Measurements from ENCODE around the gene SARDH.
"Not testable (repeated sequence)": the region's sequence is repeated elsewhere in the genome, so short reads cannot be mapped to it uniquely, and the experiment has no call there.

Gene SARDH

DNA sequence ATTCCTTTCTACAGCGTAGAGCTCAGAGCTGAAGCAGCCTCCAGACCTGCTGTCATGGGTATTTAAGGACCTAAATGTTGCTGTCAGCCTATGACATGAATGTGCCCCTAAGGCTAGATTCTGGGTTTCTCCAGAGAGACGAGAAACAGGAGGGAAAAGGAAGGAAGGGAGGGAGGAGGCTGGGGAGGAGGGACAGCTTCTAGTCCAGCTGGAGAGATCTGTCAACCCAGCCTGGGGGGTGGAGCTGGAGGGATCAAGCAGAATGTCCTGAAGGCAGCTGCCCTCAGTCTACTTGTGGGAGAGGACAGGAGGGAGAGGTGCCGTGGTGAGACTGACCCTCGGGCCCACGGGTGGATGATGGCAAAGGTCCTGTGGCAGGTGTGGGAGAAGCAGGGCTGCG is 103.1 kb downstream of the SARDH start:
- no peak for DNase-seq (ENCODE audit: low read depth in 1 of 2, low spot score in 1 of 2)

GRCh38 chr9:133634081-133634691 is 104.0 kb downstream of the SARDH start:
- no peak for DNase-seq (ENCODE audit: low read depth in 1 of 2, low spot score in 1 of 2)

DNA sequence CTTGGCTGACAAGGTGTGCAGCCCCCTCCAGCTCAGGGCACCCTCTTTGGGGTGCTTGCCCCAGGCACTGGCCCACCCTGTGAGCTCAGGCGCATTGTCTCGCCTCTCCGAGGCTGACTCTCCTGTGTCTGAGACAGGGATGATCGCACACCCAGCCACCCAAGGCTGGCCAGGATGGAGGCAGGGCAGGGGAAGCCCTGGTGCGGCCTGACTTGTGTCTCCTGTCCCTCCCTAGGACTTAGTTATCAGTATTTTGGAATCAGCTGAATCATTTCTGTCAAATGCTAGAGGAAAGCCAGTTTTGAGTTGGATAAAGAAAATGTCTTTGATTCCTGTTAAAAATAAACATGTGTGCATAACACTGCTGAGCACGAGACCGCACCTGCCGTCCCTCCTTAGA is 104.5 kb downstream of the SARDH start:
- DNase-seq (ENCODE audit: low read depth in 1 of 2, low spot score in 1 of 2): no peak

DNA sequence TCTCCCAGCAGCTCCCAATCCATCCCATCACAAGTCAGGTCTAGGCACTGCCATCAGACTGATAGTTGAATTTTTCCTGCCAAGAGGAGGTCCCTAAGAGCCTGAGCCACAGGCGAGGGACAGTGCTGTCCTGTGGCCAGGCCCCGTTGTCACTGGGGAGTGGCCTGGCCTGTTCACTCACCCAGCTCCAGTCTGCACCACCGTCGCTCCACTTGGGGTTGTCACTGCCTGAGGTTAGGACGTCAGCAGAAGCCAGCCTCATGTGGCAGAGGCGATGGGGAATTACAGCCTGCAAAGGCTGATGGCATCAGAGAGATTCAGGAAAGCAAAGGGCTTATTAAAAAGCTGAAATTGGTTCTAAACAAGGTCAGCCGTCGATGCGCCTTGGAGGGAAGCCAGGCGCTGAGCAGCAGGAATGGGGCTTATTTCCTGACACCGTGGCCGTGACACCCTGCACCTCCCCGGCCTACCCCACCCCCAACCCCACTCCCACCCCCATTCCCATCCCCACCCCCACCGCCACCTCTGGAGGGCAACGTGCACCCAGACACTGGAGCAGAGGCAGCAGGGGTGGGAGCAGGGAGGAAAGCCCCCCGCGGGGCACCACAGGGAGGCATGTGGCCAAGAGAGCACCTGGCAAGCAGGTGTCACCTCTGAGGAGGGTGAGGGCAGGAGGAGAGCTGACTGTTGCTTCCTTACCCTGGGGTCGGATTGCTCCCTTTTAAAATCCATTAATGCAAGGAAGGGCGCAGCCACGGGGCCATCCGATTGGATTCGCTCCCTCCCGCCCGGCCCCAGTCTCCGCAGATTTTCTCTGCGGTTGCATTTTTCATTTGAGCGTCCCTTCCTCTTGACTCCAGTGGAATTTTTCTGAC is 105.1 kb downstream of the SARDH start:
- DNase-seq (ENCODE audit: low read depth in 1 of 2, low spot score in 1 of 2): no peak

DNA sequence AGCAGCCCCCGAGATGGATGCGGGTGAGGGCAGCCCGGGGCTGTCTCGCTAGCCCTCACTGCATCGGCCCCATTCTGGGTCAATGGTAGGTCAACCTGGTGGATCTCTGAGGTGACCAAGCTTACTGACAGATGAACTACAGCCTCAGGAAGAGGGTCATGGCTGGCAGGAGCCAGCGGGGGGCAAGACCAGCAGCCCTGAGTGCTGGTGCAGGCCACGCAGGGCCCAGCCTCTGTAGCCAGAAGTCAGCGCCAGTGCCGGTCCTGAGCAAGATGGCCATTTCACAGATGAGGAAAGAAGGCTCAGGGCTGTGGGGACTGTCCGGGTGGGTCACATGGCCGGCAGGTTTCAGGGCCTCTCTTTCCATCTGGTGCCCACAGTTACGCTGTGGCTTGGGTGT is 107.0 kb downstream of the SARDH start:
- DNase-seq (ENCODE audit: low read depth in 1 of 2, low spot score in 1 of 2): no peak

DNA sequence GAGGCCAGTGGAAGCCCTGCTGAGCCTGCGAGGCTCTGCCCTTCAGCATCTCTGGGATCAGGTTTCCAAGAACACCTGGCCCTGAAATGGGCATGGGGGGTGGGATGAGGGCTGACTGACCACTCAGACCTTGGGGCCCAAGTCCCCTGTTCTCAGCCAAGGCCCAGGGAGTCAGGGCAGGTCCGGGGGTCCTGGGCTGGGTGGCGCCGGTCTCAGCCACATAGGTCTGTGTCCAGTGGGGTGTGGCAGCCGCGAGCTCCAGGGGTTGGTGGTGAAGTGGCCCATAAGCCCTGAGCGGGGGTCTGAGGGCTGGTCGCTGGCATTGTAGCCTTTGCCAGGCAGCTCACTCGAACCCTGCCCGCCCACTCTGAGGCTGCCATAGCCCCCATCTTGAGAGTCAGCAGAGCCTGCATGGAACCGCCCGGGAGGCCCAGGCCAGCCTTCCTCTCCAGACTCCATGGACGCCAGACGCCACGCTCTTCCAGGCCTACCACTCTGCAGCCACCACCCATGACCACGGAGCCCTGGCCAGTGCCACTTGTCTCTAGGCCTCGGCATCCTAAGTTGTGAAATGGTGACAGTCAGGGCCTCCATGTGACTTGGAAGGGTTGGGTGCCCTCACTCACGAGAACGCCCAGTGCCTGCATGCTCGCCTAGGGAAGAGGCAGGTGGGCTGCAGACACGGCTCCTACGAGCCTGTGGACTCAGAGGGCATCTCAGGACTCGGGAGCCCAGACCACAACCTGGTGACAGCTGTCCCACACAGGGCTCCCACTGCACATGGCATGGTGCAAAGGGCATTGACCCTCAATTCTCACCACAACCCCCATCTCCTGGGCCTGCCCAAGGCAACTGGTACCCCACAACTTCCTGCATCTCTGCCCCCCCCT is 108.7 kb downstream of the SARDH start:
- DNase-seq (ENCODE audit: low read depth in 1 of 2, low spot score in 1 of 2): no peak

DNA sequence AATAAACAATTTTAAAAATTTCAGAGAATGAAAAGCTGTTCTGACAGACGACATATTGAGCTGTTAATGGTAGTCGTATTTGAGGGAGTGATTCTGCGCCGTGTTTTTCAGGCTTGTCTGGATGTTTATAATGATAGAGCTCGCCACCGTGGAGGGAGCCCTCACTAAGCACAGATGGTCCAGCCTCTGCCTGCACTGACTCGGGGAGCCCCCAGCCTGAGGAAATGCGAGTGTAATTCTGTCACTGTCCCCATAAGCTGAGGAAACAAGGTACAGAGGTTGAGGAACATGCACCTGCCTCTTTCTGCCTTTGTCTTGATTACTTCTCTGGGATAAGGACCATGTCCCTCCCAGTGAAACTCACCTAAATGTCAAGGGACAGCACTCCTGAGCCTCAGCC is 109.4 kb downstream of the SARDH start:
- DNase-seq (ENCODE audit: low read depth in 1 of 2, low spot score in 1 of 2): no peak

- DNase-seq (ENCODE audit: low read depth in 1 of 2, low spot score in 1 of 2): no peak
Measured at GRCh38 chr9:133627341-133627740, 110.8 kb downstream of the SARDH start.

- DNase-seq (ENCODE audit: low read depth in 1 of 2, low spot score in 1 of 2): not testable (repeated sequence)
Measured at GRCh38 chr9:133626008-133626407, 112.1 kb downstream of the SARDH start.

DNA sequence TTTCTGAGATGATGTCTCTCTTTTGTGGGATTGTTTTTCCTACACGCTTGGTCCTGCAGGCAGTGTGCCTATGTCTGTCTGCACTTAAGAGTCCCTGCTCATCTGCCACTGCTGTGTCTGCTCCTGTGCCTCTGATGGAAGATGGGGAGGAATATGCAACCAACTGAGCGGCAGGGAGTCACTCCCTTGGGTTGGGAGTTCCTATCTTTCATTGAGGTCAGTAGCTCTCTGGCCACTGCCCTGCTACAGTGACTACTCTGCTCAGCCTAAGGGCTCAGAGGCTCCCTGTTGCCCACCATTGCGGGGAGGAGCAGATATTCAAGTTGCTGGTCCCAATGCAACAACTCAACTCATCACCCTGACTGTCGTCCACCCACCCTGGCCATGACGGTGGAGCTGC is 115.6 kb downstream of the SARDH start:
- no peak for DNase-seq (ENCODE audit: low read depth in 1 of 2, low spot score in 1 of 2)

- DNase-seq (ENCODE audit: low read depth in 1 of 2, low spot score in 1 of 2): no peak
Measured at GRCh38 chr9:133621725-133622267, 116.4 kb downstream of the SARDH start.

DNA sequence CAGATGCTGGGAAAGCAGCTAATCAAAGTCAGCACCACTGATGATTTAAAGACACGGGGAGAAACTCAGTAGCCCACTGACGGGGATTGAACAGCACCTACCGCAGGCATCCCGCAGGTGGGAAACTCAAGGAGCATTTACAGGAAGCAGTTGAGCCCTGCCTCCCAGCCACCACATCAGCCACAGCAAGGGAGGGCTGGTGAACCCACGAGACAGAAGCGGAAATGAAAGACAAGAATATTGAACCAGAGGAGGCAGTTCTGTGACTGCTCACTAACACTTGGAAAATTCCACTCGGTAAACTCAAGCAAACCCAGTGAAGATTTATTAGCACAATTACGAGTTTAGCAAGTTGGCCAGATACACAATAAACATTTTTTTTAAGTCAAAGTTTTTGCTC is 118.4 kb downstream of the SARDH start:
- DNase-seq (ENCODE audit: low read depth in 1 of 2, low spot score in 1 of 2): peak in 1 of 2 donors; percentile 28

GRCh38 chr9:133618726-133619125 is 119.4 kb downstream of the SARDH start:
- DNase-seq (ENCODE audit: low read depth in 1 of 2, low spot score in 1 of 2): no peak

- DNase-seq (ENCODE audit: low read depth in 1 of 2, low spot score in 1 of 2): no peak
Measured at GRCh38 chr9:133616643-133617405, 121.3 kb downstream of the SARDH start.

GRCh38 chr9:133615606-133616188 is 122.5 kb downstream of the SARDH start:
- DNase-seq (ENCODE audit: low read depth in 1 of 2, low spot score in 1 of 2): no peak

DNA sequence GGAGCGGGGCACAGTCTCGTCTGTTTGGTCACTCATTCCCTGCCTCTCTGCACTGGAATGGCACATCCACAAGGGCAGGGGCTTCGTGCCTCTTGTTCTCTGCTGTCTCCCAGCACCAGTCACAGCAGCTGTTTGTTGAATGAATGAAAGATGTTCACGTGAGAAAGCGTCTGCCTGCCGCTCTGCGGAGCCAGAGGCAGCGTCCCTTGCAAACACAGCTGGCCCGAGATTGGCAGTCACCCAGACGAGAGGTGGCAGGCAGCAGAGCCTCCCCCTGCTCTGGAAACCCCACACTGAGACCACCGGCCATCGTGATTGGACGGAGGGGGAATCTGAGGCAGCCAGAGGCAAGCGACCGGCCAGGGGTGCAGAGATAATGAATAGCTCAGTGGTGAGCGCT is 123.0 kb downstream of the SARDH start:
- DNase-seq (ENCODE audit: low read depth in 1 of 2, low spot score in 1 of 2): no peak

- no peak for DNase-seq (ENCODE audit: low read depth in 1 of 2, low spot score in 1 of 2)
Measured at GRCh38 chr9:133614678-133615077, 123.5 kb downstream of the SARDH start.

DNA sequence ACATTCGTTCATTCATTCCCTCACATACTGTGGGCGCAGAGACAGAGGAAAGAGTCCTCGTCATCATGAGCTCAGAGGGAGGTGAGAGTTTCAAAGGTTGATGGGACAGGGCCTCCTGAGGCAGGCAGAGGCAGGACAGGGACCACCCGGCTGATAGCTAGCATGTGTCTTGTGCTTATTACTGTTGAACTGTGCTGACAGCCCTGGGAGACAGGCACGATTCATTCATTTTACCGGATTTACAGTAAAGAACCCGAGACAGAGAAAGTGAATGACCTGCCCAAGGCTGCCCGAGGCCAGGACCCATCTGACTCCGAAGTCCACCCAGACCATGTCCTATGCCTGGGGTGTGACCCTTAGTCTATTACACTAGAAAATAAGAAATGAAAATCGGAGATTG is 124.1 kb downstream of the SARDH start:
- DNase-seq (ENCODE audit: low read depth in 1 of 2, low spot score in 1 of 2): no peak

Measured in stimulated activated CD4-positive, alpha-beta T cell treated with anti-CD3 and anti-CD28 coated beads, Interleukin-15, amount 100 ng/mL, for 1 hour (primary cell).